SKM-1 treated with dmso at 0.1 percent for 144 hours (cell line): Measurements from ENCODE around the gene DHX9.
A peak's percentile ranks its signal among the peaks of the same experiment; 100 is the strongest.
"Not testable (repeated sequence)": the region's sequence is repeated elsewhere in the genome, so short reads cannot be mapped to it uniquely, and the experiment has no call there.

Experiments
- DNase-seq: peaks from one replicate; lab custom pipeline; 2025; ENCODE audit not compliant: unreplicated experiment; lab: John Stamatoyannopoulos, UW

Gene DHX9

DNA sequence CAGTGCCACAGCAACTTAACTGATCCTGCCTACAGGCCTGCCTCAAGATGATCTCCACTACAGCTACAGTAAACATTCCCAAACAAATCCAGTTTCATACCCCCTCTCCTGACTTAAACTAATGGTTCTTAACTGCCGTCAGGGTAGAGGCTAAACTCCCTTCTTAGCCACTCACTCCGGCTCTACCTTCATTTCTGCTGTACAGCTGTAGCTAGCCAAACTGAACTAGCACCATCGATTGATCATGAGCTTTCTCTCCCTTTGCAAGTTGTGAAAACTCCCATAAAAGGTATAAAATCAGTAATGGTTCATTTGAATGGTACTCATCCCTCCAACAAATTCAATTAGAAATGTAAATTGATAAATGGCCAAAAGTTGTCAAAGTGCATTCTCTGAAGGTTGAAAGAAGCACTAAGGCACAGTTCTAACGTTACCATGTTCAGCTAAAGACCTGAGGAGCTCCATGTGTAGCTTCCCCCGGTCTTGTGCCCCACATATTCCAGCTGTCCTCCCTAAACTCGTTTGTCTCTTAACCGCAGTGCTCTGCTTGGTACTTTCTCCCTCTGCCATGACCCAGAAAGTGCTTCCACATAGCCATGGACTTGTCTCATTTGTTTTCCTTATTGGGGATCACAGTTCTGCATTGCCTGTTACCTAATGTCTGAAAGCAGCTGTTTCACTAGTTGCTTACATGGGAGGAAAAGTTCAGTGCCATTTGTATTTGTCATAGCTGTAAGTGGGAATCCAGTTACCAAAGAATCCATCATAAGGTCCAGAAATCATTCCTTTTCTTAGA, 49.8 kb downstream of the DHX9 start:
- no peak for DNase-seq

DNA sequence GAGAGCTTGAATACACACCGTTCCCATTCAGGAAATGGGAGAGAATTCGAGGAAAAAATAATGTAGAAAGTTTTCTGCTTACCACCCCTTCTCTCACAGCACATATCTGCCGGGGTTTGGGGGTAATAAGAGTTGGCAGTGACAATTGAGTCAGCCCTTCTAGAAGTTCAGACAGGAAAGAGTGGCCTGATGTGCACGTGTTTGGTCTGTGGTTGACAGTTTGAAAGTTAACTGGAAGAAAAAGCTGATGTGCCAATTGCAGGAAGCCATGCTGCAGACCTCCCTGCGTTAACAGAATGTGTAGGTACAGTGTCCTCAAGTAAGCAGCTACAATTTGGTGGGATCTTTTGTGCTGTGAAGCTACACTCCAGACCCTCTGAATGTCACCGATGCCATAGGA, 50.9 kb downstream of the DHX9 start:
- peak; percentile 50 for DNase-seq

DNA sequence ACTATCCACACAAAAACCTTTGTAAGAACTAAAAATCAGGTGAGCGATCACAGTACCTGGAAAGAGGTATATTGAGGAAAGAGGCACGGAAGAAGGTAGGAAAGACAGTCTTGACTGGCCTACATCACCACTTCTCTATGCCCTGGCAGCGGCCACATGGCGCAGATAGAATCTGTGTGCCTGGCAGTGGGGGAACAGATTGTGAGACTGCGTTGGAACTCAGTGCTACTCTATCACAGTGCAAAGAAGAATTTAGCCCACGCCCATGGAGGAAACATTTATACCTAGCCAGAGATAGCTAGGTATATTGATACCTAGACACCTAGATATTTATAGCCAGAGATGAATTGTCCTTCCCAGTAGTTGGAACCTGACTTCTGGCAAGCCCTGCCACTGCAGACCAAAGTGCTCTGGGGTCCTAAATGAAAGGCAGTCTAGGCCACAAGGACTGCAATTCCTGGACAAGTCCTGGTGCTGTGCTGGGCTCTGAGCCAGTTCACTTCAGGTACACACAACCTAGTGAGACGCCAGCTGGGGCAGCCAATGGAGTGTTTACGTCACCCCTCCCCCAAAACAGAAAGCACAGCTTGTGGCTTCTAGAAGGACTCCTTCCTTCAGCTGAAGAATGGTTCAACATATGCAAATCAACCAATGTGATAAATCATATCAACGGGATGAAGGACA, 51.9 kb downstream of the DHX9 start:
- no peak for DNase-seq

DNA sequence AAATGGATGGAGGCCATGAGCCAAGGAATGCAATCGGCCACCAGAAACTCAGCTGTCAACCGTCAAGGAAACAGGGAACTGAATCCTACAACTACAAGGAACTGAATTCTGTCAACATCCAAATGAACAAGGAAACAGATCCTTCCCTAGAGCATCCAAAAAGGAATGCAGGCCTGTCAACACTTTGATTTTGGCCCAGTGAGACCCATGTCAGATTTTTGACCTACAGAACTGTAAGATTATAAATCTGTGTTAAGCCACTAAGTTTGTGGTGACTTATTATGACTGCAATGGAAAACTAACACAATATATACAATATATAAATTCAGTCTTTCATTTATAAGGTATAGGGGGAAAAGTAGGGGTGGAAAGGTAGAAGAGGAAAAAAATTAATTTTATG, 58.5 kb downstream of the DHX9 start:
- DNase-seq = no peak

DNA sequence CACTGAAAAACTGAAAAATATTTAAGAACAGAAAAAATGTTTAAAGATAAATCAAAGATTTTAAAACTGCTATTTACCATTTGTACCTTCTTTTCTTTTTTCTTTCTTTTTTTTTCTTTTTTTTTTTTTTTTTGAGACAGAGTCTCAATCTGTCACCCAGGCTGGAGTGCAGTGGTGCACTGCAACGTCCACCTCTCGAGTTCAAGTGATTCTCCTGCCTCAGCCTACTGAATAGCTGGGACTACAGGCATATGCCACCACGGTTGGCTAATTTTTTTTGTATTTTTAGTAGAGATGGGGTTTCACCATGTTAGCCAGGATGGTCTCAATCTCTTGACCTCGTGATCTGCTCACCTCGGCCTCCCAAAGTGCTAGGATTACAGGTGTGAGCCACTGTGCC, 62.8 kb downstream of the DHX9 start:
- DNase-seq = not testable (repeated sequence)

DNA sequence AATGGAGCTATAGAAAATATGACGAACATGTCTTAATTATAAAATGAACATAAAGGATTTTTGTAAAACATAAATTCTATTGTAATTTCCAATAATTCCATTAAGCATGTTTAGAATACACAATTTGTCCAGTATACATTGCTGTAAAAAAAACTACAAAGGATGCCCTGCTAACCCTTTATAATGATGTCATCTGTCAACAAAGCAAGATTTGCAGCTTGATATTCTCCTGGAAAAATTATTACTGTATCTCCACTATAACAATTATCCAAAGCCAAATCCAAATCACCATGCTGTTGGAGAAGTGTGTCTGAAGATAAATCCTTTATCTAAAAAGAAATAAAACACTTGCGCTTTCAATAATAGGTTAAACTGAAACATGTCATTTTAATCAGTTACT, 66.2 kb downstream of the DHX9 start:
- DNase-seq = no peak

DNA sequence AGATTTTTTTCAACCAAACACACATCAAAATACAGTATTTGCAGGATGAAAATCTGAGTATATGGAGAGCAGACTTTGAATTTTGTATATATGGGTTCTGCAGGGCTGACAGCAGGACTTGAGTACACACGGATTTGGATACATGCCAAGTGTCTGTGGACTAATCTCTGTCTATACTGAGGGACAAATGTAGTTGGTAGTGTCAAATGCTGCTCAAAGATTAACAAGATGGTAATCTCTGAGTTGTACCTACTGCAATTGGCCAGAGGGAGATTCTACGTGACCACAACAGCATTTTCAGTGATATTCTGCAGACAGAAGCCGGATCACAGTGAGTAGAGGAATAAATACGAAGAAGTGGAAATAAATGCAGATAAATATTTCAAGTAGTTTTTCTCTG, 70.4 kb downstream of the DHX9 start:
- no peak for DNase-seq

DNA sequence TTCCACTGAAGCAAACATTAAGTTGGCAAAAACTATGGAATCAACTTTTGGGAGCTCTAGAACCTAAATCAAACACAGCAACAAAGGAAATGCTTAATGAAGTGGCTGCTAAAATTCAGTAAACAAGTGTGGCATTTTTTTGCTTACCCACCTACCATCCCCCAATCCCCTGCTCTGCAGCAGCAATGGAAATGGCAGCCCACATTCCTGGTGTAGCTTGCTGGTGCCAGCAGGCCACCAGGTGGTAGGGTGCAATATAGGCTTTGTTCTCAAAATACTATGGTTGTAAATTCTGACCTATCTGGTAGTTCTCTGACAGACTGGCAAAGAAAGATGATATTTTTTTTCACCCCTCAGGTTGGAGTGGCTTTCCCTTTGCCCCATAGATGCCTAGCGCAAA, 71.0 kb downstream of the DHX9 start:
- DNase-seq = no peak

DNA sequence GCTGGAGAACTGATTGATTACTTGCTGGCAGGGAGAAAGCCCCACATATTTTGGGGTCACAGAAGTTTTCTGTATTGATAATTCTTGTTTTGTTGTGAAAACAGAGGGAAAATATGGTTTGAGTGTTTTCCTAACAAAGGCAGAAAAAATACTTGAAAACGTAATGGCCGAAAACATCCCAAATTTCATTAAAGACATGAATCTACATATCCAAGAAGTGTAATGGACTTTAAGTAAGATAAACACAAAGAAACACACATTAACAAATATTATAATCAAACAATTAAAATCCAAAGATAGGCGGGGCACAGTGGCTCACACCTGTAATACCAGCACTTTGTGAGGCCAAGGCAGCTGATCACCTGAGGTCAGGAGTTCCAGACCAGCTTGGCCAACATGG, 74.3 kb downstream of the DHX9 start:
- DNase-seq = no peak

DNA sequence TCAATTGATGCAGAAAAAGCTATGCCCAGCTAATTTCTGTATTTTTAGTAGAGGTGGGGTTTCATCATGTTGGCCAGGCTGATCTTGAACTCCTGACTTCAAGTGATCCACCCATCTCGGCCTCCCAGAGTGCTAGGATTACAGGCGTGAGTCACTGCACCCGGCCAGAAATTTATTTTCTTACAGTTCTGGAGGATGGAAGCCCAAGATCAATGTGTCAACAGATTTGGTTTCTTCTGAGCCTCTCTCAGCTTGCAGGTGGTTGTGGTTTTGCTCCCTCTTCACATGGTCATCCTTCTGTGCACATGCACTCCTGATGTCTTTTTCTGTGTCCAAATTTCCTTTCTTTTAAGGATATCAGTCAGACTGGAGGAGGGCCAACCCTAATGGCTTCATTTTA, 78.2 kb downstream of the DHX9 start:
- DNase-seq = no peak

DNA sequence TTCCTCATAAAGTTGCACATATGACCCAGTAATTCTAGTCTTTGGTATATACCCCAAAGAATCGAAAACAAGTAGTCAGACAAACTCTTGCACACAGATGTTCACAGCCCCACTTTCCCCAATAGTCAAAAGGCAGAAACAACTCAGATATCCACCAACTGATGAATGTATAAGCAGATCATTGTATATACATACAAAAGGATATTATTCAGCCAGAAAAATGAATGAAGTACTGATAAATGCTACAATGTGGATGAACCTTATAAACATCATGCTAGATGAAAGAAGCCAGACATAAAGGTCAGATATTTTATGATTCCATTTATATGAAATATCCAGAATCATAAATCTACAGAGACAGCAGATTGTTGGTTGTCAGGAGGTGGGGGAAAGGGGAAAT, 86.5 kb downstream of the DHX9 start:
- no peak for DNase-seq

DNA sequence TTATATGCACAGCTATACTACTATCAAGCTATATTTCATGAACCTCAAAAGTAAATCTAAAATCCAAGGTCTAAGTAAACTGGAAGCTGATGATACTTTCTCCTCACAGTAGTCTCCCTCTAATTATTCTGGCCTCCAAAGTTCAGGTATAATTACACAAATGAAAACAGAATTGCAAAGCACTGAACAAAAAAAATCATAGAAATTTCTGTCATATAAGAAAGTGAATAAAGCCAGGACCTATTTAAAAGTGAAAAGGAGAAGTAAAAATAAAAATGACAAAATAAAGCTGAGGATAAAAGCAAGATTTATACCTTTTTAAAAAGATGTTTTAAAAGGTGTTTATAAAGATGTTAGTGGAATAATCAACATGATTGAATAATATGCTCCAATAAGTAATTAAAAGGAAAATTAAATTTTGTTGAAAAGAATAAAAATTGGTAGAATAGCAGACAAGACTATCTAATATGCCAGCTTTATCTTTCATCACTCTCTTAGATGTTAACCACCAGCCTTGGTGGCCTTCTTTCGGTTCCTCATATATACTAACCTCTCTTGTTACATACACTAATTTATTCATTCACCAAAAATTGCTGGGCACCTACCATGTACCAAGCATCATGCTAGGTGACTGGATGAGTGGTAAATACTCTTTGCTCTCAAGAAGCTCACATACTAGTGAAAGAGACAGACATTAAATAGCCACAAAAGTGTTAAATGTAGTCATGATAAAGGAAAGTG, 88.7 kb downstream of the DHX9 start:
- DNase-seq = peak; percentile 62

DNA sequence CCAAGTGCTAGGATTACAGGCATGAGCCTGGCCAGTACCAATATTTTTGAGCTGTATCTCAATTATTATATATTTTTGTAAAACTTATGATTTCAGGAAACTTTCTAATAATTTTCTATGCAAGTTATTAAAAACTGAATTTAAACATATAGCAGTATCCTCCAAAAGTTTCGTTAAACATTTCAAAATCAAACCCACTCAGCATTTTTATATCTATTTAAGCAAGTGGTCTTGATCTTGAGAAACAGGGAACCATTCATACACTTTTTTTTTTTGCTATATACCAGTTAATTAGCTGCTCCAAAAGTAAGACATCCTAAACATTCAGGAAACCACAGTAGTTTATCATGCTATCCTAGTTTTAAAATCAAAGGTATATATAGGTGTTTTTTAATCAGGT, 91.8 kb downstream of the DHX9 start:
- DNase-seq = no peak

DNA sequence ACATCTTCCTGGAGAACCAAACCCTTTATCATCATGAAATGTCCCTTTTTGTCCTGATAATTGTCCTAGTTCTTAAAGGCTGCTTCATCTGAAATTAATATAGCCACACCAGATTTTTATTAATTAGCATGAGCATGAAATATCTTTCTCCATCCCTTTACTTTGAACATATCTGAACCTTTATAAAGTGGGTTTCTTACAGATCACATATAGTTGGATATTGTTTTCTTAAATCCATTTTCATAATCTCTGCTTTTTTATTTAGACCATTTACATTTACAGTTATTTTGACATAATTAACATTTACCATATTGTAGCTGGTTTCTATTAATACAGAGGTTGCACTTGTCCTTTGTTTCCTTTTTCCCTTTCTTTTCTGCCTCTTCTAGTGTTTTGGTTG, 96.6 kb downstream of the DHX9 start:
- no peak for DNase-seq
